ENCODE results near the gene TAX1BP1. TPM values are rescaled to one million over a fixed set of nuclear protein-coding genes. Genes with fewer than 3 reads are reported as not detected.

Gene TAX1BP1
- total RNA-seq, 1 experiment from 2014 or later, result 69.9 TPM

DNA sequence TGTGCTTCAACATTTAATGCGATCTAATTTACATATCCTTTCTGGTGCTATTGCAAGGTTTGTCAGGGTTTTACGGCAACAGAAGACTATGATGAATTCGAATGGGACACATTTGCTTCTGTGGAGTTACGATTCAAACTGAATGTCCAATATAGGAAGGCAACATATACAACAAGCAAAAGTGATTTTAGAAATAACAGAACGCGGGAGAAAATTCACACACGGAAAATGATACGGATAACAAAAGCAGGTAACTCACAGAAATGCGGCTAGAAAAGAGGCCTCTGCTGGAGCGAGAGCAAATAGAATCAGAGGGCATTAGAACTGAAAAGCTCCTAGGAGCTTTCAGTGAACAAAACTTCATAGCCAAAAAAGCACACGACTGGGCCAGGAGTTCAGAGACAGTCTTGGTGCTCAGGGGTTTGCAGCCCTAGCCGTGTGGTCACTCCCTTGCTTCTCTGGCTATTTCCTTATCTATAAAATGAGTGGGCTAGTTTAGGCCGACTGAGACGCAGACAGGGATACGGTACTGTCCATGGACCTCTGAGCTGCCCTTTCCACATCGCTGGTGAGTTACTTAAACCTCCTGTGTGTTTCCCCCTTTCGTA lies 557 bp upstream of the TAX1BP1 start:
- no peak for TF ChIP-seq JUN (CRISPR knock-in tag; IDR thresholded peaks at IDR 0.05)
- no peak for TF ChIP-seq IRF1 (CRISPR knock-in tag; IDR thresholded peaks at IDR 0.05)
- TF ChIP-seq ZNF121 (CRISPR knock-in tag; IDR thresholded peaks at IDR 0.05), result no peak
- TF ChIP-seq, protein P1, sequence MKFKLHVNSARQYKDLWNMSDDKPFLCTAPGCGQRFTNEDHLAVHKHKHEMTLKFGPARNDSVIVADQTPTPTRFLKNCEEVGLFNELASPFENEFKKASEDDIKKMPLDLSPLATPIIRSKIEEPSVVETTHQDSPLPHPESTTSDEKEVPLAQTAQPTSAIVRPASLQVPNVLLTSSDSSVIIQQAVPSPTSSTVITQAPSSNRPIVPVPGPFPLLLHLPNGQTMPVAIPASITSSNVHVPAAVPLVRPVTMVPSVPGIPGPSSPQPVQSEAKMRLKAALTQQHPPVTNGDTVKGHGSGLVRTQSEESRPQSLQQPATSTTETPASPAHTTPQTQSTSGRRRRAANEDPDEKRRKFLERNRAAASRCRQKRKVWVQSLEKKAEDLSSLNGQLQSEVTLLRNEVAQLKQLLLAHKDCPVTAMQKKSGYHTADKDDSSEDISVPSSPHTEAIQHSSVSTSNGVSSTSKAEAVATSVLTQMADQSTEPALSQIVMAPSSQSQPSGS (CRISPR knock-in tag; IDR thresholded peaks at IDR 0.05; ENCODE audit: borderline replicate concordance, low read depth), result no peak
- no peak for TF ChIP-seq AFF4 (CRISPR knock-in tag; IDR thresholded peaks at IDR 0.05; ENCODE audit: borderline replicate concordance)
- no peak for TF ChIP-seq FOXK1 (CRISPR knock-in tag; IDR thresholded peaks at IDR 0.05)
- TF ChIP-seq KAT7 (CRISPR knock-in tag; IDR thresholded peaks at IDR 0.05; ENCODE audit: borderline replicate concordance), result 0 out of 2 replicates have a peak, but pooled peaks have one; percentile 3
- TF ChIP-seq, protein P2, sequence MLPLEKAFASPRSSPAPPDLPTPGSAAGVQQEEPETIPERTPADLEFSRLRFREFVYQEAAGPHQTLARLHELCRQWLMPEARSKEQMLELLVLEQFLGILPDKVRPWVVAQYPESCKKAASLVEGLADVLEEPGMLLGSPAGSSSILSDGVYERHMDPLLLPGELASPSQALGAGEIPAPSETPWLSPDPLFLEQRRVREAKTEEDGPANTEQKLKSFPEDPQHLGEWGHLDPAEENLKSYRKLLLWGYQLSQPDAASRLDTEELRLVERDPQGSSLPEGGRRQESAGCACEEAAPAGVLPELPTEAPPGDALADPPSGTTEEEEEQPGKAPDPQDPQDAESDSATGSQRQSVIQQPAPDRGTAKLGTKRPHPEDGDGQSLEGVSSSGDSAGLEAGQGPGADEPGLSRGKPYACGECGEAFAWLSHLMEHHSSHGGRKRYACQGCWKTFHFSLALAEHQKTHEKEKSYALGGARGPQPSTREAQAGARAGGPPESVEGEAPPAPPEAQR (CRISPR knock-in tag; IDR thresholded peaks at IDR 0.05), result no peak
- H3K27ac Mint-ChIP-seq, result peak overlapping the region; percentile 99
- no peaks in the 10 kb centered on the region for H3K36me3 Mint-ChIP-seq
- ChIA-PET CTCF (interaction anchor here (0.8 to 2.9 kb wide), 4 partner anchors 35 to 543 kb away, joined by 3 to 13 read pairs (median 8); no protein-coding TSS in a partner anchor), POLR2A (interaction anchor here (1.9 kb wide), 1 partner anchor 77 kb away, joined by 7 read pairs; the partner anchor contains the start of gene HIBADH)
- no peak for DNase-seq (ENCODE audit: low spot score)
- peak overlapping the region; percentile 94 for H3K4me3 Mint-ChIP-seq
- peak; percentile 31 for ATAC-seq
- H3K9me3 Mint-ChIP-seq, result no peaks in the 10 kb centered on the region
- no peaks in the 10 kb centered on the region for H3K27me3 Mint-ChIP-seq (ENCODE audit: low read depth)
- peaks cover 27% of the 10 kb centered on the region for H3K4me1 Mint-ChIP-seq

GRCh38 chr7:27740449-27741086 lies 606 bp downstream of the TAX1BP1 start:
- Mint-ChIP-seq H3K4me3 (peak overlapping the region; percentile 94), H3K36me3 (no peaks in the 10 kb centered on the region), H3K27me3 (ENCODE audit: low read depth) (no peaks in the 10 kb centered on the region), H3K4me1 (peaks cover 34% of the 10 kb centered on the region), H3K9me3 (no peaks in the 10 kb centered on the region), H3K27ac (peak overlapping the region; percentile 99)
- CTCF ChIA-PET, result interaction anchor here (0.6 to 2.9 kb wide), 5 partner anchors 34 to 544 kb away, joined by 3 to 13 read pairs (median 4); no protein-coding TSS in a partner anchor
- POLR2A ChIA-PET, result interaction anchor here (0.6 to 1.9 kb wide), 2 partner anchors 59 to 78 kb away, joined by 3 to 7 read pairs; partner anchors contain the start of gene HIBADH
- DNase-seq (ENCODE audit: low spot score) (peak; percentile 96), ATAC-seq (peak; percentile 90)
- TF ChIP-seq TEAD1 (CRISPR knock-in tag; IDR thresholded peaks at IDR 0.05) (peak; percentile 36; the same call in 1 of the 2 replicates), ZNF121 (CRISPR knock-in tag; IDR thresholded peaks at IDR 0.05) (no peak), NFE2L1 (CRISPR knock-in tag; IDR thresholded peaks at IDR 0.05) (no peak), ARID4B (CRISPR knock-in tag; IDR thresholded peaks at IDR 0.05; ENCODE audit: borderline replicate concordance) (0 out of 2 replicates have a peak, but pooled peaks have one; percentile 22), CREM (CRISPR knock-in tag; IDR thresholded peaks at IDR 0.05) (no peak), MLX (CRISPR knock-in tag; IDR thresholded peaks at IDR 0.05) (no peak)
- TF ChIP-seq, protein P3, sequence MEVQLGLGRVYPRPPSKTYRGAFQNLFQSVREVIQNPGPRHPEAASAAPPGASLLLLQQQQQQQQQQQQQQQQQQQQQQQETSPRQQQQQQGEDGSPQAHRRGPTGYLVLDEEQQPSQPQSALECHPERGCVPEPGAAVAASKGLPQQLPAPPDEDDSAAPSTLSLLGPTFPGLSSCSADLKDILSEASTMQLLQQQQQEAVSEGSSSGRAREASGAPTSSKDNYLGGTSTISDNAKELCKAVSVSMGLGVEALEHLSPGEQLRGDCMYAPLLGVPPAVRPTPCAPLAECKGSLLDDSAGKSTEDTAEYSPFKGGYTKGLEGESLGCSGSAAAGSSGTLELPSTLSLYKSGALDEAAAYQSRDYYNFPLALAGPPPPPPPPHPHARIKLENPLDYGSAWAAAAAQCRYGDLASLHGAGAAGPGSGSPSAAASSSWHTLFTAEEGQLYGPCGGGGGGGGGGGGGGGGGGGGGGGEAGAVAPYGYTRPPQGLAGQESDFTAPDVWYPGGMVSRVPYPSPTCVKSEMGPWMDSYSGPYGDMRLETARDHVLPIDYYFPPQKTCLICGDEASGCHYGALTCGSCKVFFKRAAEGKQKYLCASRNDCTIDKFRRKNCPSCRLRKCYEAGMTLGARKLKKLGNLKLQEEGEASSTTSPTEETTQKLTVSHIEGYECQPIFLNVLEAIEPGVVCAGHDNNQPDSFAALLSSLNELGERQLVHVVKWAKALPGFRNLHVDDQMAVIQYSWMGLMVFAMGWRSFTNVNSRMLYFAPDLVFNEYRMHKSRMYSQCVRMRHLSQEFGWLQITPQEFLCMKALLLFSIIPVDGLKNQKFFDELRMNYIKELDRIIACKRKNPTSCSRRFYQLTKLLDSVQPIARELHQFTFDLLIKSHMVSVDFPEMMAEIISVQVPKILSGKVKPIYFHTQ (CRISPR knock-in tag; IDR thresholded peaks at IDR 0.05), result no peak
- TF ChIP-seq, protein P4, sequence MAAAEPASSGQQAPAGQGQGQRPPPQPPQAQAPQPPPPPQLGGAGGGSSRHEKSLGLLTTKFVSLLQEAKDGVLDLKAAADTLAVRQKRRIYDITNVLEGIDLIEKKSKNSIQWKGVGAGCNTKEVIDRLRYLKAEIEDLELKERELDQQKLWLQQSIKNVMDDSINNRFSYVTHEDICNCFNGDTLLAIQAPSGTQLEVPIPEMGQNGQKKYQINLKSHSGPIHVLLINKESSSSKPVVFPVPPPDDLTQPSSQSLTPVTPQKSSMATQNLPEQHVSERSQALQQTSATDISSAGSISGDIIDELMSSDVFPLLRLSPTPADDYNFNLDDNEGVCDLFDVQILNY (CRISPR knock-in tag; IDR thresholded peaks at IDR 0.05), result 0 out of 2 replicates have a peak, but pooled peaks have one; percentile 26
